BLaER1 treated with 17β-estradiol and CSF1 and Interleukin-3, amounts not matched to agents 10 nM and 100 nM (cell line): ENCODE measurements around the gene PAPSS2.

ENCODE experiments used
- H3K27ac ChIP-seq, 11 experiments: shearing (Covaris generic); formaldehyde crosslinking; 2 replicates each; pipeline ENCODE4 v1.8.1; 2022
- H3K27me3 ChIP-seq, 11 experiments: shearing (Covaris generic); formaldehyde crosslinking; 2 replicates each; pipeline ENCODE4 v1.8.1; 2022
- H3K36me3 ChIP-seq, 11 experiments: shearing (Covaris generic); formaldehyde crosslinking; 2 replicates each; pipeline ENCODE4 v1.8.1; 2022
- H3K4me1 ChIP-seq, 10 experiments: shearing (Covaris generic); formaldehyde crosslinking; 2 replicates each; pipeline ENCODE4 v1.8.1; 2022
- H3K4me2 ChIP-seq, 11 experiments: shearing (Covaris generic); formaldehyde crosslinking; 2 replicates each; pipeline ENCODE4 v1.8.1; 2022
- H3K4me3 ChIP-seq, 10 experiments: shearing (Covaris generic); formaldehyde crosslinking; 2 replicates each; pipeline ENCODE4 v1.8.1; 2022
- H3K9ac ChIP-seq, 11 experiments: shearing (Covaris generic); formaldehyde crosslinking; 2 replicates each; pipeline ENCODE4 v1.8.1; 2022
- H3K9me3 ChIP-seq, 11 experiments: shearing (Covaris generic); formaldehyde crosslinking; replicated peaks in 1 of 11; 2 replicates each; pipeline ENCODE4 v1.8.1; 2022
- H4K20me1 ChIP-seq, 11 experiments: shearing (Covaris generic); formaldehyde crosslinking; 2 replicates each; pipeline ENCODE4 v1.8.1; 2022
- Cebpa-rat ChIP-seq, 11 experiments: shearing (Covaris generic); IDR thresholded peaks; 2 replicates each; pipeline ENCODE4 v1.8.1; 2022

The PAPSS2 gene

GRCh38 chr10:87675396-87676376 is 16.0 kb downstream of the PAPSS2 start:
- Histone ChIP-seq H3K27ac (no peak overlapping the region), H4K20me1 (no peaks in the 10 kb centered on the region), H3K4me3 (no peak overlapping the region), H3K36me3 (no peaks in the 10 kb centered on the region), H3K4me1 (peaks cover 0 to 4% (median 0%) of the 10 kb centered on the region in 10 experiments; a peak in 1 of 20 replicates), H3K9me3 (no peaks in the 10 kb centered on the region), H3K27me3 (no peaks in the 10 kb centered on the region), H3K4me2 (no peak overlapping the region), H3K9ac (no peak overlapping the region)
- no peak for TF ChIP-seq Cebpa-rat (IDR thresholded peaks at IDR 0.05)

GRCh38 chr10:87677595-87677994 is 17.9 kb downstream of the PAPSS2 start:
- H3K27ac ChIP-seq, result no peak overlapping the region
- no peaks in the 10 kb centered on the region for H3K9me3 ChIP-seq
- no peak for TF ChIP-seq Cebpa-rat (IDR thresholded peaks at IDR 0.05)
- no peak overlapping the region for H3K9ac ChIP-seq
- no peak overlapping the region for H3K4me3 ChIP-seq
- no peaks in the 10 kb centered on the region for H3K36me3 ChIP-seq
- H3K4me1 ChIP-seq, result no peaks in the 10 kb centered on the region
- no peaks in the 10 kb centered on the region for H4K20me1 ChIP-seq
- H3K27me3 ChIP-seq, result no peaks in the 10 kb centered on the region
- H3K4me2 ChIP-seq, result no peak overlapping the region

GRCh38 chr10:87678302-87678701 is 18.6 kb downstream of the PAPSS2 start:
- Histone ChIP-seq H3K27ac (no peak overlapping the region), H3K9ac (no peak overlapping the region), H3K4me1 (no peaks in the 10 kb centered on the region), H3K27me3 (no peaks in the 10 kb centered on the region), H3K9me3 (no peaks in the 10 kb centered on the region), H3K4me2 (no peak overlapping the region), H3K4me3 (no peak overlapping the region), H3K36me3 (no peaks in the 10 kb centered on the region), H4K20me1 (no peaks in the 10 kb centered on the region)
- TF ChIP-seq Cebpa-rat (IDR thresholded peaks at IDR 0.05), result no peak

GRCh38 chr10:87683356-87683755 is 23.7 kb downstream of the PAPSS2 start:
- no peak for TF ChIP-seq Cebpa-rat (IDR thresholded peaks at IDR 0.05)
- no peaks in the 10 kb centered on the region for H3K27me3 ChIP-seq
- no peaks in the 10 kb centered on the region for H3K4me1 ChIP-seq
- no peaks in the 10 kb centered on the region for H3K9me3 ChIP-seq
- H3K4me2 ChIP-seq, result no peak overlapping the region
- no peaks in the 10 kb centered on the region for H3K36me3 ChIP-seq
- H4K20me1 ChIP-seq, result no peaks in the 10 kb centered on the region
- H3K4me3 ChIP-seq, result no peak overlapping the region
- no peak overlapping the region for H3K27ac ChIP-seq
- no peak overlapping the region for H3K9ac ChIP-seq

GRCh38 chr10:87684001-87684638 is 24.4 kb downstream of the PAPSS2 start:
- Histone ChIP-seq H4K20me1 (no peaks in the 10 kb centered on the region), H3K9me3 (no peaks in the 10 kb centered on the region), H3K4me1 (no peaks in the 10 kb centered on the region), H3K4me3 (no peak overlapping the region), H3K4me2 (no peak overlapping the region), H3K27me3 (no peaks in the 10 kb centered on the region), H3K9ac (no peak overlapping the region), H3K36me3 (no peaks in the 10 kb centered on the region), H3K27ac (no peak overlapping the region)
- no peak for TF ChIP-seq Cebpa-rat (IDR thresholded peaks at IDR 0.05)

- no peaks in the 10 kb centered on the region for H4K20me1 ChIP-seq
- no peak overlapping the region for H3K27ac ChIP-seq
- H3K4me2 ChIP-seq, result no peak overlapping the region
- no peak overlapping the region for H3K4me3 ChIP-seq
- H3K9ac ChIP-seq, result no peak overlapping the region
- H3K4me1 ChIP-seq, result no peaks in the 10 kb centered on the region
- TF ChIP-seq Cebpa-rat (IDR thresholded peaks at IDR 0.05), result no peak
- no peaks in the 10 kb centered on the region for H3K27me3 ChIP-seq
- no peaks in the 10 kb centered on the region for H3K36me3 ChIP-seq
- no peaks in the 10 kb centered on the region for H3K9me3 ChIP-seq
Observed at GRCh38 chr10:87685832-87686574, 26.3 kb downstream of the PAPSS2 start.

GRCh38 chr10:87691506-87692070 is 31.9 kb downstream of the PAPSS2 start:
- H3K36me3 ChIP-seq, result no peaks in the 10 kb centered on the region
- H3K27me3 ChIP-seq, result no peaks in the 10 kb centered on the region
- H3K4me3 ChIP-seq, result no peak overlapping the region
- H3K9me3 ChIP-seq, result no peaks in the 10 kb centered on the region
- H3K9ac ChIP-seq, result no peak overlapping the region
- no peak overlapping the region for H3K27ac ChIP-seq
- no peaks in the 10 kb centered on the region for H4K20me1 ChIP-seq
- H3K4me1 ChIP-seq, result peaks cover 0 to 6% (median 0%) of the 10 kb centered on the region in 10 experiments; a peak in 1 of 20 replicates
- TF ChIP-seq Cebpa-rat (IDR thresholded peaks at IDR 0.05), result no peak
- H3K4me2 ChIP-seq, result peak overlapping the region in 4 of 11 experiments; percentile 7 to 37 (median 23); a peak in 5 of 22 replicates

- Histone ChIP-seq H3K27me3 (no peaks in the 10 kb centered on the region), H3K4me3 (no peak overlapping the region), H4K20me1 (no peaks in the 10 kb centered on the region), H3K9me3 (no peaks in the 10 kb centered on the region), H3K4me1 (peaks cover 0 to 6% (median 0%) of the 10 kb centered on the region in 10 experiments; a peak in 1 of 20 replicates), H3K27ac (no peak overlapping the region), H3K9ac (no peak overlapping the region), H3K36me3 (no peaks in the 10 kb centered on the region), H3K4me2 (no peak overlapping the region)
- no peak for TF ChIP-seq Cebpa-rat (IDR thresholded peaks at IDR 0.05)
Observed at GRCh38 chr10:87692956-87693484, 33.3 kb downstream of the PAPSS2 start.
